ENCODE measurements around the gene CFAP97.
"Not testable (repeated sequence)": the region's sequence is repeated elsewhere in the genome, so short reads cannot be mapped to it uniquely, and the experiment has no call there.

The CFAP97 gene

DNA sequence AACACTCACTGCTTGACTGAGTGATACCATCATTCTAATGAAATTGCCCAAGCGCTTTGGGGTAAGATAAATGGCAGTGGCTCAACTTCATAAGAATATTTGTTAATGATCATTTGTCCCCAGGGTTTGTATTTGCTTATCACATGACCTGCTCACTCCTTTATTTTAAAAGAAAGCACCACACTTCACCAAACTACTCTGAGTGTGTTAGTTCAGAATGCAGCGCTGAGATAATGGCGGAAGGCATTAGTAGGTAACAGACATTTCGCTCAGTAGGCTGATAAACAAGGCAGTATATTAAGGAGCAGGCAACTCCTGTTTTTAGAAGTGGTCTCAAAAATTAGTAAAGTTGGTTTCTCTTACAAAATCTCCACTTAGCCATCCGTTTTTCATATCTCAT, 7.2 kb upstream of the CFAP97 start:
- no peak for DNase-seq
- Histone ChIP-seq H3K36me3 (replicated peaks; ENCODE audit: insufficient read depth, low read length) (no peaks in the 10 kb centered on the region), H3K9me3 (replicated peaks; ENCODE audit: insufficient read depth, low read length) (no peaks in the 10 kb centered on the region), H3K4me3 (ENCODE audit: low read length) (peak overlapping the region; percentile 81), H3K79me2 (ENCODE audit: low read length) (peaks cover 58% of the 10 kb centered on the region), H3K4me1 (ENCODE audit: low read length) (peaks cover 16% of the 10 kb centered on the region), H3K4me2 (ENCODE audit: low read depth, low read length) (peak overlapping the region; percentile 84), H4K20me1 (ENCODE audit: insufficient read depth, low read length) (0 out of 2 replicates have a peak, but pooled peaks cover 8% of the 10 kb centered on the region), H3K9ac (ENCODE audit: low read length) (peak overlapping the region; percentile 57; the same call in 1 of the 2 replicates), H2AFZ (ENCODE audit: low read length) (no peak overlapping the region), H3K27me3 (replicated peaks; ENCODE audit: insufficient read depth, low read length) (no peaks in the 10 kb centered on the region), H3F3A (ENCODE audit: insufficient read depth, low read length) (no peaks in the 10 kb centered on the region), H3K9me2 (replicated peaks; ENCODE audit: insufficient read depth, low read length) (no peaks in the 10 kb centered on the region), H3K27ac (ENCODE audit: low read length) (no peak overlapping the region)
- no peak for TF ChIP-seq EZH2phosphoT487 (IDR thresholded peaks at IDR 0.05; ENCODE audit: low read length)
- TF ChIP-seq, protein P1, sequence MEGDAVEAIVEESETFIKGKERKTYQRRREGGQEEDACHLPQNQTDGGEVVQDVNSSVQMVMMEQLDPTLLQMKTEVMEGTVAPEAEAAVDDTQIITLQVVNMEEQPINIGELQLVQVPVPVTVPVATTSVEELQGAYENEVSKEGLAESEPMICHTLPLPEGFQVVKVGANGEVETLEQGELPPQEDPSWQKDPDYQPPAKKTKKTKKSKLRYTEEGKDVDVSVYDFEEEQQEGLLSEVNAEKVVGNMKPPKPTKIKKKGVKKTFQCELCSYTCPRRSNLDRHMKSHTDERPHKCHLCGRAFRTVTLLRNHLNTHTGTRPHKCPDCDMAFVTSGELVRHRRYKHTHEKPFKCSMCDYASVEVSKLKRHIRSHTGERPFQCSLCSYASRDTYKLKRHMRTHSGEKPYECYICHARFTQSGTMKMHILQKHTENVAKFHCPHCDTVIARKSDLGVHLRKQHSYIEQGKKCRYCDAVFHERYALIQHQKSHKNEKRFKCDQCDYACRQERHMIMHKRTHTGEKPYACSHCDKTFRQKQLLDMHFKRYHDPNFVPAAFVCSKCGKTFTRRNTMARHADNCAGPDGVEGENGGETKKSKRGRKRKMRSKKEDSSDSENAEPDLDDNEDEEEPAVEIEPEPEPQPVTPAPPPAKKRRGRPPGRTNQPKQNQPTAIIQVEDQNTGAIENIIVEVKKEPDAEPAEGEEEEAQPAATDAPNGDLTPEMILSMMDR (IDR thresholded peaks at IDR 0.05; ENCODE audit: low read length): no peak
- no peak for TF ChIP-seq EZH2 (optimal IDR thresholded peaks at IDR 0.05; ENCODE audit: low read depth, low read length)

DNA sequence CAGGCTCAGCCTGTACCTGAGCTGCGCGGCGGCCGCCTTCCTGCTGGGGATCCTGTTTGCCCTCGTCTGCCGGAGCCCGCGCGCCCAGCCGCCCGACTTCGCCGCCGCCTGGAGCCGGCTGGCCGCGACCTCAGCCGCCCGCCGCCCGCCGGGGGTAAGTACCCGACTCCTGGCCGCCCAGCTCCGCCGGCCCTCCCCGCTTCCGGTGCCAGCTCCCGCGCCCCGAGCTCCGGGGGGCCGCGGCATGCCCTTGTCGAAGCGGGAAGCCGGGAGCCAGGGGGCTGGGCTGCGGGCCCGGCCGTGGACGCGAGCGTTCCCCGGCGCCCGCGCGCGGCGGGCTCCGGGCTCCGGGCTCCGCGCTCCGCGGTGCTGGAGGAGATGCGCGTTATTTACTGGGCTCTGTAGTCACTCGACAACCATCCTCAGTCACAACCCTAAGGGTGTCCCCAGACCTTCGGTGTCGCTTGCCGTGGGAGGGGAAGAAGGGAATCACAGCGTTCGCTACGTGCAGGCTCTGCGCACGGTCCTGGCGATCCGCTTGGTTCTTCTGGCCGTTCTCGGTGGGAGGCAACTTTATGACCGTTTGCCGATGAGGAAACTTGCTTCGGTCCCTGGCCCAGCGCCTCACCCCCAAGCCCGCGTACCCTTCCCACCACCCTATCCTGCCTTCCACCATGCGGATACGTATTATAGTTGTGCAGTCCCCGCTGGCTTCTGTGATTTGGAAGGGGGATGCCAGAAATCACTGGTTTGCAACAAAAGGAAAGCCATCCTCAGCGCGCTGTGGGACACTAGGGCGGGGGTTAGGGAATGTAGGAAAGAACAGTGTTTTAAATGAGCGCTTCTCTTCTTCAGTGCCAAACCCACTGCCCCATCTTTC, 6.5 kb upstream of the CFAP97 start:
- Histone ChIP-seq H3K9me2 (replicated peaks; ENCODE audit: insufficient read depth, low read length) (no peaks in the 10 kb centered on the region), H3K4me3 (ENCODE audit: low read length) (peak overlapping the region; percentile 81), H2AFZ (ENCODE audit: low read length) (no peak overlapping the region), H3K79me2 (ENCODE audit: low read length) (peaks cover 51% of the 10 kb centered on the region), H3K9me3 (replicated peaks; ENCODE audit: insufficient read depth, low read length) (no peaks in the 10 kb centered on the region), H3K4me2 (ENCODE audit: low read depth, low read length) (peak overlapping the region; percentile 84), H3K27ac (ENCODE audit: low read length) (peak overlapping the region; percentile 11; the same call in 1 of the 2 replicates), H3K4me1 (ENCODE audit: low read length) (peaks cover 16% of the 10 kb centered on the region), H3K36me3 (replicated peaks; ENCODE audit: insufficient read depth, low read length) (no peaks in the 10 kb centered on the region), H3K9ac (ENCODE audit: low read length) (peak overlapping the region; percentile 57), H3F3A (ENCODE audit: insufficient read depth, low read length) (peaks cover 5% of the 10 kb centered on the region), H3K27me3 (replicated peaks; ENCODE audit: insufficient read depth, low read length) (no peaks in the 10 kb centered on the region), H4K20me1 (ENCODE audit: insufficient read depth, low read length) (0 out of 2 replicates have a peak, but pooled peaks cover 8% of the 10 kb centered on the region)
- peak; percentile 54 for DNase-seq
- TF ChIP-seq EZH2phosphoT487 (IDR thresholded peaks at IDR 0.05; ENCODE audit: low read length) (no peak), EZH2 (optimal IDR thresholded peaks at IDR 0.05; ENCODE audit: low read depth, low read length) (no peak)
- TF ChIP-seq, protein P1 (IDR thresholded peaks at IDR 0.05; ENCODE audit: low read length): no peak

DNA sequence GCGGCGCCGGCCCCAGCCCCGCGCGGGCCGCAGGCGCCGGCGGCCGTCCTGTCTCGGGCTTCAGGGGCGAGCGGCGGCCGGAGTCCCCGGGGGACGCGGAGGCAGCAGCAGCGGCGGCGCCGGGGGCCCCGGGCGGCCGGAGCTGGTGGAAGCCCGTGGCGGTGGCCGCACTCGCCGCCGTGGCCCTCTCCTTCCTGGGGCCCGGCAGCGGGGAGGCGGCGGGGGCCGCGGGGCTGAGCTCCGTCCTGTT, 6.0 kb upstream of the CFAP97 start:
- not testable (repeated sequence) for H3K36me3 ChIP-seq (replicated peaks; ENCODE audit: insufficient read depth, low read length); H3K4me2 ChIP-seq (ENCODE audit: low read depth, low read length); DNase-seq; H3K27ac ChIP-seq (ENCODE audit: low read length); H3F3A ChIP-seq (ENCODE audit: insufficient read depth, low read length); H2AFZ ChIP-seq (ENCODE audit: low read length); H4K20me1 ChIP-seq (ENCODE audit: insufficient read depth, low read length); H3K9me3 ChIP-seq (replicated peaks; ENCODE audit: insufficient read depth, low read length); H3K9ac ChIP-seq (ENCODE audit: low read length); H3K9me2 ChIP-seq (replicated peaks; ENCODE audit: insufficient read depth, low read length); H3K27me3 ChIP-seq (replicated peaks; ENCODE audit: insufficient read depth, low read length)
- Histone ChIP-seq H3K4me1 (ENCODE audit: low read length) (peaks cover 19% of the 10 kb centered on the region), H3K4me3 (ENCODE audit: low read length) (peak overlapping the region; percentile 81; the same call in 1 of the 2 replicates), H3K79me2 (ENCODE audit: low read length) (peaks cover 48% of the 10 kb centered on the region)
